ENCODE measurements around the gene PPP1R3G. TPM values are rescaled to one million over a fixed set of nuclear protein-coding genes. Genes with fewer than 3 reads are reported as not detected.

PPP1R3G gene
- total and polyA plus RNA-seq, 12 donors, result 1.2 to 17.1 (median 8.4) TPM

- peak in 1 of 7 donors; percentile 44 for DNase-seq
- no peaks in the 10 kb centered on the region for H3K9me3 ChIP-seq (replicated peaks in 1 of 3)
- H3K36me3 ChIP-seq (replicated peaks in 1 of 2), result no peaks in the 10 kb centered on the region
- 93 to 95% (median 94%) methylated on average over 10 of the region's 10 CpGs for WGBS, 4 donors
- intact Hi-C loops (cut with DNase I), result no loop called here
- H3K27ac ChIP-seq, result no peak overlapping the region
- TF ChIP-seq POLR2A (IDR thresholded peaks at IDR 0.05) (no peak), CTCF (IDR thresholded peaks at IDR 0.05) (no peak)
- H3K27me3 ChIP-seq, result no peaks in the 10 kb centered on the region
- no peak overlapping the region for H3K4me3 ChIP-seq
- peaks cover under 1 to 8% of the 10 kb centered on the region in 2 donors for H3K4me1 ChIP-seq (replicated peaks in 1 of 2)
Measured at GRCh38 chr6:5091210-5092069, 6.3 kb downstream of the PPP1R3G start.

GRCh38 chr6:5093231-5094015 is 8.3 kb downstream of the PPP1R3G start:
- TF ChIP-seq POLR2A (IDR thresholded peaks at IDR 0.05) (no peak), CTCF (IDR thresholded peaks at IDR 0.05) (no peak)
- Histone ChIP-seq H3K9me3 (replicated peaks in 1 of 3) (no peaks in the 10 kb centered on the region), H3K36me3 (replicated peaks in 1 of 2) (no peaks in the 10 kb centered on the region), H3K4me3 (no peak overlapping the region), H3K27ac (no peak overlapping the region), H3K4me1 (replicated peaks in 1 of 2) (no peaks in the 10 kb centered on the region), H3K27me3 (no peaks in the 10 kb centered on the region)
- 80 to 88% (median 84%) methylated on average over 6 to 7 of the region's 7 CpGs for WGBS, 4 donors
- peak in 5 of 7 donors; percentile 33 to 55 (median 39) for DNase-seq
- intact Hi-C loops (cut with DNase I), result no loop called here

- Histone ChIP-seq H3K9me3 (replicated peaks in 1 of 3) (no peaks in the 10 kb centered on the region), H3K27ac (peak overlapping the region in 2 of 5 donors; percentile 12 to 50), H3K4me1 (replicated peaks in 1 of 2) (no peaks in the 10 kb centered on the region), H3K36me3 (replicated peaks in 1 of 2) (no peaks in the 10 kb centered on the region), H3K4me3 (no peak overlapping the region), H3K27me3 (no peaks in the 10 kb centered on the region)
- no peak for TF ChIP-seq POLR2A (IDR thresholded peaks at IDR 0.05)
- no peak for TF ChIP-seq CTCF (IDR thresholded peaks at IDR 0.05)
- DNase-seq, result peak in 5 of 7 donors; percentile 30 to 55 (median 43)
- 61 to 77% (median 68%) methylated on average over 3 of the region's 3 CpGs for WGBS, 4 donors
- intact Hi-C loops (cut with DNase I), result no loop called here
Measured at GRCh38 chr6:5094327-5094726, 9.2 kb downstream of the PPP1R3G start.

GRCh38 chr6:5095236-5095635 is 10.1 kb downstream of the PPP1R3G start:
- intact Hi-C loops (cut with DNase I), result no loop called here
- no peak for DNase-seq
- no peaks in the 10 kb centered on the region for H3K36me3 ChIP-seq (replicated peaks in 1 of 2)
- no peaks in the 10 kb centered on the region for H3K27me3 ChIP-seq
- H3K9me3 ChIP-seq (replicated peaks in 1 of 3), result no peaks in the 10 kb centered on the region
- WGBS, 4 donors, result 59 to 99% (median 77%) methylated on average over 3 of the region's 3 CpGs
- no peak for TF ChIP-seq CTCF (IDR thresholded peaks at IDR 0.05)
- TF ChIP-seq POLR2A (IDR thresholded peaks at IDR 0.05), result no peak
- no peaks in the 10 kb centered on the region for H3K4me1 ChIP-seq (replicated peaks in 1 of 2)
- no peak overlapping the region for H3K4me3 ChIP-seq
- no peak overlapping the region for H3K27ac ChIP-seq

Data from adrenal gland (tissue), 12 donors.